IMR-90 (cell line): ENCODE measurements around the gene UPK2.

Source experiments
- CEBPB ChIP-seq: IDR thresholded peaks from 2 replicates; pipeline ENCODE4 v1.6.1; 2012; ENCODE audit warnings: low read depth, low read length, improper control_type of control experiment
- CHD1 ChIP-seq: IDR thresholded peaks from 2 replicates; pipeline ENCODE4 v1.6.1; 2012; ENCODE audit warnings: low read depth, low read length, improper control_type of control experiment
- CTCF ChIP-seq: conservative IDR thresholded peaks from 2 replicates; pipeline ENCODE4 v1.5.1; 2012; ENCODE audit warnings: mild to moderate bottlenecking, low read depth, low read length, improper control_type of control experiment
- MAZ ChIP-seq: IDR thresholded peaks from 2 replicates; pipeline ENCODE4 v1.6.1; 2012; ENCODE audit warnings: low read depth, mild to moderate bottlenecking, low read length, improper control_type of control experiment, moderate library complexity, borderline replicate concordance
- POLR2A ChIP-seq: IDR thresholded peaks from 2 replicates; pipeline ENCODE4 v1.6.1; 2012; ENCODE audit warnings: mild to moderate bottlenecking, low read depth, low read length
- RAD21 ChIP-seq: IDR thresholded peaks from 2 replicates; pipeline ENCODE4 v1.6.1; 2012; ENCODE audit warnings: low read length, improper control_type of control experiment
- RCOR1 ChIP-seq: IDR thresholded peaks from 2 replicates; pipeline ENCODE4 v1.6.1; 2012; ENCODE audit warnings: mild to moderate bottlenecking, low read length, improper control_type of control experiment; ENCODE audit not compliant: insufficient replicate concordance
- USF2 ChIP-seq: fragments of 150-350 bp; IDR thresholded peaks from 2 replicates; pipeline ENCODE4 v1.6.1; 2017; ENCODE audit warnings: mild to moderate bottlenecking, antibody characterized with exemption, low read length, low read depth

- TF ChIP-seq USF2, result no peak
- no peak; the same call in 1 of the 2 replicates for TF ChIP-seq CTCF
- no peak for TF ChIP-seq CEBPB
- no peak; the same call in 1 of the 2 replicates for TF ChIP-seq POLR2A
- TF ChIP-seq MAZ, result peak; percentile 62
- TF ChIP-seq CHD1, result 0 out of 2 replicates have a peak, but pooled peaks have one; percentile 4
- no peak for TF ChIP-seq RCOR1
- no peak for TF ChIP-seq RAD21
These were observed 37.9 kb upstream of the UPK2 start for GRCh38 chr11:118918128-118918685.
